Right lobe of liver (tissue), 6 donors: Measurements from ENCODE around the gene SLC2A1. TPM values are rescaled to one million over a fixed set of nuclear protein-coding genes. Genes with fewer than 3 reads are reported as not detected.

Experiments used
- ATAC-seq, 4 donors: fragments of 200-7000 bp; cut with Tn5 transposase; one replicate each; pipeline ENCODE4 v1.9.1; 2020; ENCODE audit warnings: mild to moderate bottlenecking in 4 of 4, moderate library complexity in 4 of 4
- DNase-seq, 3 donors: peaks; one replicate each; pipeline ENCODE4 v3.0.0-alpha.2; 2020
- H3K27ac ChIP-seq, 3 donors: fragments of 200-600 bp; one replicate each; pipeline ENCODE4 v1.8.0; 2022
- H3K27me3 ChIP-seq, 2 donors: fragments of 200-600 bp; one replicate each; pipeline ENCODE4 v1.8.0; 2022
- H3K36me3 ChIP-seq, 4 donors: fragments of 200-600 bp; sonication (generic) in 1 of 4; one replicate each; pipeline versions ENCODE4 v1.5.1 to v1.8.0; 2017 to 2022; ENCODE audit warnings: control low read depth in 1 of 4
- H3K4me1 ChIP-seq, 4 donors: fragments of 200-600 bp; sonication (generic) in 1 of 4; one replicate each; pipeline versions ENCODE4 v1.5.1 to v1.8.0; 2017 to 2022; ENCODE audit warnings: control low read depth in 1 of 4
- H3K4me3 ChIP-seq, 3 donors: fragments of 200-600 bp; one replicate each; pipeline ENCODE4 v1.8.0; 2022
- H3K9me3 ChIP-seq, 4 donors: fragments of 200-600 bp; sonication (generic) in 1 of 4; one replicate each; pipeline versions ENCODE4 v1.5.1 to v1.8.0; 2017 to 2022; ENCODE audit warnings: control low read depth in 1 of 4
- POLR2A ChIP-seq: fragments of 450-650 bp; IDR thresholded peaks from one replicate; pipeline ENCODE4 v1.6.1; 2017; ENCODE audit warnings: antibody characterized with exemption, mild to moderate bottlenecking
- WGBS: methylation state at CpG from one replicate; pipeline ENCODE4 v1.1.6; 2018; ENCODE audit warnings: low coverage, low lambda C conversion rate; ENCODE audit not compliant: insufficient coverage; ENCODE audit errors: missing lambda C conversion rate; 5-methylcytosine and 5-hydroxymethylcytosine counted together
- intact Hi-C, 2 donors: fragments of 100-400 bp; cut with DNase I; formaldehyde crosslinking; loops; one replicate each; pipeline versions ENCODE4 v1.11.2 to v1.14.1; 2022
- total RNA-seq, 6 experiments: library from RNA; depleted of rRNA in 2 of 6; stranded (reverse); fragments of >200 nt in 2 of 6; fragmentation: NEBNext Ultra II Directional in 3 of 6; extraction: Animal tissue kit (Norgen Biotek cat#: 25700) in 3 of 6; gene quantifications; one replicate each; pipeline versions ENCODE4 v1.1.0 to v1.2.4, GENCODE V29; 2016 to 2023
- TF ChIP-seq, protein P1 (sequence below), 4 donors: fragments of 200-600 bp in 3 of 4; fragments of 450-650 bp in 1 of 4; IDR thresholded peaks; one replicate each; pipeline versions ENCODE4 v1.5.1 to v1.8.0; 2016 to 2022; ENCODE audit warnings: antibody characterized with exemption in 4 of 4, mild to moderate bottlenecking in 2 of 4
- donor health status: DM: no; HTN: yes; CAD: no.
- donor health status: DM: no; HTN: no; CAD: no.
- donor health status: DM: no; HTN: no; CAD: no.
- donor health status: DM: no; HTN: yes; CAD: no.
- donor health status: DM: no; HTN: yes; CAD: no.

The SLC2A1 gene
- total RNA-seq, 6 experiments from 2014 or later = 0.74 to 34.3 (median 5.8) TPM

DNA sequence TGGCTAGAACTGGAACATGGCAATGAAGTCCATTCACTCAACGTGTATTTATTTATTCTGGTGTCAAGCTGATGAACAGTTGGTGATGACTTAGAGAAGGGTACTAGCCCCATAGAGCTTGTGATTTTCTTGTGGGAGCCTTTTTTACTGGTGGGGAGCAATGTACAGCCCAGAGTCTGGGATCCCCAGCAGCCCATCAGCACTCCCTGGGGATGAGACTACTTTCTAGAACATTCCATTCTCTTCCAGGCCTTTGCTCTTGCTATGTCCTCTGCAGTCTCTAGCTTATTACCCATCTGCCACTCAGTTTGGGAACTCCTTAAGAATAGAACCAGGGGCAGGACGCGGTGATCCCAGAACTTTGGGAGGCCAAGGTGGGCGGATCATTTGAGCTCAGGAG, 11.6 kb downstream of the SLC2A1 start:
- TF ChIP-seq, protein P1, sequence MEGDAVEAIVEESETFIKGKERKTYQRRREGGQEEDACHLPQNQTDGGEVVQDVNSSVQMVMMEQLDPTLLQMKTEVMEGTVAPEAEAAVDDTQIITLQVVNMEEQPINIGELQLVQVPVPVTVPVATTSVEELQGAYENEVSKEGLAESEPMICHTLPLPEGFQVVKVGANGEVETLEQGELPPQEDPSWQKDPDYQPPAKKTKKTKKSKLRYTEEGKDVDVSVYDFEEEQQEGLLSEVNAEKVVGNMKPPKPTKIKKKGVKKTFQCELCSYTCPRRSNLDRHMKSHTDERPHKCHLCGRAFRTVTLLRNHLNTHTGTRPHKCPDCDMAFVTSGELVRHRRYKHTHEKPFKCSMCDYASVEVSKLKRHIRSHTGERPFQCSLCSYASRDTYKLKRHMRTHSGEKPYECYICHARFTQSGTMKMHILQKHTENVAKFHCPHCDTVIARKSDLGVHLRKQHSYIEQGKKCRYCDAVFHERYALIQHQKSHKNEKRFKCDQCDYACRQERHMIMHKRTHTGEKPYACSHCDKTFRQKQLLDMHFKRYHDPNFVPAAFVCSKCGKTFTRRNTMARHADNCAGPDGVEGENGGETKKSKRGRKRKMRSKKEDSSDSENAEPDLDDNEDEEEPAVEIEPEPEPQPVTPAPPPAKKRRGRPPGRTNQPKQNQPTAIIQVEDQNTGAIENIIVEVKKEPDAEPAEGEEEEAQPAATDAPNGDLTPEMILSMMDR (IDR thresholded peaks at IDR 0.05) = no peak
- TF ChIP-seq POLR2A = no peak
- DNase-seq (no peak), ATAC-seq (no peak)
- Histone ChIP-seq H3K9me3 (no peaks in the 10 kb centered on the region), H3K27me3 (no peaks in the 10 kb centered on the region), H3K4me1 (peaks cover 0 to 29% (median 0%) of the 10 kb centered on the region in 4 donors), H3K36me3 (no peaks in the 10 kb centered on the region), H3K27ac (no peak overlapping the region), H3K4me3 (no peak overlapping the region)
- intact Hi-C loops = no loop called here
- WGBS = 67% methylated on average over 1 of the region's 4 CpGs

DNA sequence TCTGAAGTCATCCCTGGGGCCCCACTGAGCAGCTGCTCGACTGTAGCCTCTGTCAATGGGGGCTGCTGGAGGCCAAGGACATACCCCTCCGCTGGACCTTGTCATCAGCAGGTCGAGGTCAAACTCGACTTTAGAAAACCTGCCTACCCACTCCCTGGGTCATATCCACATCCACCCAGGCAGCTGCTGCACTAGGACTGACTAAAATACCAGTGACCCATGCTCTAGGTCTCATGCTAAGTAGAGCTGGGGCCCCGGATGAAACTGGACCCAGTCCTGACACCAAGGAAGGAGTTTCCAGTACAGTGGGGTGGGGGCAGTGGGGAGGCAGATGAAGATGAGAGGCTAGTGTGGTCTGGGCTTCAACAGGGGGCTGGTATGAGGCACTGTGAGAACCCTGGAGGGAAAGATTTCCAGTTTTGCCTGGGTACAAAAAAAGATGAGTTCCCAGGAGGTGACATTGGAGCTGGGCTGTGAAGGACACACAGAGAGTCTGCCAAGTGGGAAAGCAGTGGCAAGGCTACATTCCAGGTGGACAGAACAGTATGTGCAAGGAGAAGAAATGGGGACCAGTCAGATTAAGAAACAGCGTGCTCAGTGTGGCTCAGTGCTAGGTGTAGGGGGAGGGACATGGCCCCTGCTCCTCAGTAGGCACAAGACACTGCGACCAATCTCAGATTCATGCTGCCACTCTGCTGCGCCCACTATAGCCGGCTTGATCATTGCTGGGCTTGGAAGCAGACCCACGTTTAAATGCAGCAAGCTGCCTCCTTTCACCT, 12.4 kb downstream of the SLC2A1 start:
- intact Hi-C loops = no loop called here
- no peaks in the 10 kb centered on the region for H3K36me3 ChIP-seq
- no peak overlapping the region for H3K4me3 ChIP-seq
- no peak overlapping the region for H3K27ac ChIP-seq
- TF ChIP-seq, protein P1 (IDR thresholded peaks at IDR 0.05) = no peak
- no peak for TF ChIP-seq POLR2A
- ATAC-seq = no peak
- no peaks in the 10 kb centered on the region for H3K9me3 ChIP-seq
- no peak for DNase-seq
- H3K4me1 ChIP-seq = peaks cover 0 to 29% (median 0%) of the 10 kb centered on the region in 4 donors
- 90% methylated on average over 9 of the region's 10 CpGs for WGBS
- no peaks in the 10 kb centered on the region for H3K27me3 ChIP-seq

DNA sequence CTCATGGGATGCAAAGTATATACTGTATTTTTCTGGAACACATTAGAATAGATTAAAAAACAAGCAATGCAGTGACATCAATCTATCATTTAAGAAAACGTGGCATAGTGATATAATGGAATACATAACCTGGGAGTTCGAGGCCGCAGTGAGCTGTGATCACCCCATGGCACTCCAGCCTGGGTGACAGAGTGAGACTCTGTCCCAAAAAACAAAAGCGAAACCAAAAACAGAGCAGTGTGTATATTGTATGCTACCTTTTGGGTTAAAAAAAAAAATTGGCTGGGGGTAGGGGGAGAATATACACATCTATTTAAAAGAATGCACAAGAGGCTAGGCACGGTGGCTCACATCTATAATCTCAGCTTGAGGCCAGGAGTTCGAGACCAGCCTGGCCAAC, 13.5 kb downstream of the SLC2A1 start:
- Histone ChIP-seq H3K27me3 (no peaks in the 10 kb centered on the region), H3K4me3 (no peak overlapping the region), H3K36me3 (no peaks in the 10 kb centered on the region), H3K27ac (no peak overlapping the region), H3K4me1 (peaks cover 0 to 27% (median 0%) of the 10 kb centered on the region in 4 donors), H3K9me3 (no peaks in the 10 kb centered on the region)
- DNase-seq (no peak), ATAC-seq (peak in 1 of 4 donors; percentile 37)
- intact Hi-C loops = no loop called here
- WGBS = 60% methylated on average over 6 of the region's 6 CpGs
- TF ChIP-seq, protein P1 (IDR thresholded peaks at IDR 0.05) = no peak
- no peak for TF ChIP-seq POLR2A

DNA sequence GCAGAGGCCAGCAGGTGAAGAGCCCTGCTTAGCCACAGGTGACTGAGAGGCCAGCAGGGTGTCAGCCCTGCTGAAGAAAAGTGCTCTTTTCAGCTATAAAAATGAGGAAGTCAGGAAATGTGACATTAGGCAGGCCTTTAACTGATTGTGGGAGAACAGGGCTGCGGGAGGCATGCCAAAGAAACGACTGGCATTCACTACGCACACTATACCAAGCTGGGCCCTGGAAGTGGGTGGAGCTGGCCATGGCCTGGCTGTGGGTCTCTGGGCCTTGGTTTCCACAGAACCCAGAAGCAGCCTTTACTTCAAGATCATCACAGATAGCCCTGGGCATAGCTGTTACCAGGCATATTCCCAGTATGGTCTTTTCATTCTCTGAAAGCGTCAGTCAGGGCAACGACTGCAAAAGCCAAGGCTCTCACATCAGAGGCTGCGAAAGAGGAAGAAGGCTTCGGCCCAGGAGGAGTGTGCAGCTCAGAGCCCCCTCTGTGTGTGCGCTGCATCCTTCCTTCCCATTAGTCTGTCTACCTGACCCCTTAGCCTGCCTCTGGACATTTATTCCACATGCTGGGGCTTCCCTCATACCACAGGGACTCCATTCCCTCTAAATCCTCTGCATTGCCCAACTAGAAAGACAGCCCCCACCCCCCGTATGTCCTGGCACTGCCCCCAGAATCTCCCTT, 14.3 kb downstream of the SLC2A1 start:
- Histone ChIP-seq H3K27me3 (no peaks in the 10 kb centered on the region), H3K4me3 (no peak overlapping the region), H3K36me3 (no peaks in the 10 kb centered on the region), H3K9me3 (no peaks in the 10 kb centered on the region), H3K27ac (no peak overlapping the region), H3K4me1 (peaks cover 0 to 19% (median 0%) of the 10 kb centered on the region in 4 donors)
- ATAC-seq (peak in 1 of 4 donors; percentile 8), DNase-seq (no peak)
- TF ChIP-seq, protein P1 (IDR thresholded peaks at IDR 0.05) = no peak
- TF ChIP-seq POLR2A = no peak
- WGBS = 42% methylated on average over 9 of the region's 9 CpGs
- intact Hi-C loops = no loop called here
